Measurements from ENCODE around the gene ADM. TPM values are rescaled to one million over a fixed set of nuclear protein-coding genes. Genes with fewer than 3 reads are reported as not detected.
A peak's percentile ranks its signal among the peaks of the same experiment; 100 is the strongest.

The ADM gene
- total RNA-seq, 1 donor from 2014 or later, result 24.5 TPM

- ATAC-seq (peak; percentile 38), DNase-seq (peak; percentile 90)
- H3K27me3 ChIP-seq, result peaks cover 2% of the 10 kb centered on the region
- peaks cover 52% of the 10 kb centered on the region for H3K4me1 ChIP-seq
- H3K27ac ChIP-seq, result no peak overlapping the region
- H3K36me3 ChIP-seq, result no peaks in the 10 kb centered on the region
- no peaks in the 10 kb centered on the region for H3K9me3 ChIP-seq
- no peak overlapping the region for H3K4me3 ChIP-seq
- intact Hi-C loops (cut with DNase I), result loop anchor here (5.0 to 10.0 kb wide), 3 partner anchors 105 to 552 kb away; no protein-coding TSS in a partner anchor
- TF ChIP-seq CTCF (IDR thresholded peaks at IDR 0.05), result no peak
Observed at GRCh38 chr11:10309163-10310093, 4.6 kb downstream of the ADM start.

- intact Hi-C loops (cut with DNase I), result loop anchor here (10.0 kb wide), 1 partner anchor 336 kb away; no protein-coding TSS in a partner anchor
- H3K27ac ChIP-seq, result no peak overlapping the region
- H3K36me3 ChIP-seq, result no peaks in the 10 kb centered on the region
- H3K9me3 ChIP-seq, result no peaks in the 10 kb centered on the region
- no peak for TF ChIP-seq CTCF (IDR thresholded peaks at IDR 0.05)
- peaks cover 47% of the 10 kb centered on the region for H3K4me1 ChIP-seq
- ATAC-seq (no peak), DNase-seq (no peak)
- H3K4me3 ChIP-seq, result no peak overlapping the region
- H3K27me3 ChIP-seq, result peaks cover 2% of the 10 kb centered on the region
Observed at GRCh38 chr11:10310301-10310841, 5.5 kb downstream of the ADM start.

DNA sequence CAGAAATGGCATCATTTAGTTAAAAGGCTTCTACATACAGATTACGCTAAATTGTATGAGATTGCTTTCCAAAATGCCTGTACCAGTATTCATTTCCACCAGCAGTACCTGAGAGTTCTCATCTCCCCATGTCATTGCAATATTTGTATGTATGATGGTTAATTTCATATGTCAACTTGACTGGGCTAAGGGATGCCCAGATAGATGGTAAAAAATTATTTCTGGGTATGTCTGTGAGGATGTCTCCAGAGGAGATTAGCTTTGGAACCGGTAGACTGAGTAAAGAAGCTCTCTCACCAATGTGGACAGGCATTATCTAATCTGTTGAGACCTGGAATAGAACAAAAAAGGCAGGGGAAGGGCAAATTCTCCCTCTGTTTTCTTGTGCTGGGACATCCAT is 6.9 kb downstream of the ADM start:
- intact Hi-C loops (cut with DNase I), result loop anchor here (10.0 kb wide), 1 partner anchor 337 kb away; no protein-coding TSS in a partner anchor
- DNase-seq (no peak), ATAC-seq (no peak)
- Histone ChIP-seq H3K4me1 (peaks cover 33% of the 10 kb centered on the region), H3K36me3 (no peaks in the 10 kb centered on the region), H3K27me3 (no peaks in the 10 kb centered on the region), H3K27ac (no peak overlapping the region), H3K9me3 (no peaks in the 10 kb centered on the region), H3K4me3 (no peak overlapping the region)
- no peak for TF ChIP-seq CTCF (IDR thresholded peaks at IDR 0.05)

DNA sequence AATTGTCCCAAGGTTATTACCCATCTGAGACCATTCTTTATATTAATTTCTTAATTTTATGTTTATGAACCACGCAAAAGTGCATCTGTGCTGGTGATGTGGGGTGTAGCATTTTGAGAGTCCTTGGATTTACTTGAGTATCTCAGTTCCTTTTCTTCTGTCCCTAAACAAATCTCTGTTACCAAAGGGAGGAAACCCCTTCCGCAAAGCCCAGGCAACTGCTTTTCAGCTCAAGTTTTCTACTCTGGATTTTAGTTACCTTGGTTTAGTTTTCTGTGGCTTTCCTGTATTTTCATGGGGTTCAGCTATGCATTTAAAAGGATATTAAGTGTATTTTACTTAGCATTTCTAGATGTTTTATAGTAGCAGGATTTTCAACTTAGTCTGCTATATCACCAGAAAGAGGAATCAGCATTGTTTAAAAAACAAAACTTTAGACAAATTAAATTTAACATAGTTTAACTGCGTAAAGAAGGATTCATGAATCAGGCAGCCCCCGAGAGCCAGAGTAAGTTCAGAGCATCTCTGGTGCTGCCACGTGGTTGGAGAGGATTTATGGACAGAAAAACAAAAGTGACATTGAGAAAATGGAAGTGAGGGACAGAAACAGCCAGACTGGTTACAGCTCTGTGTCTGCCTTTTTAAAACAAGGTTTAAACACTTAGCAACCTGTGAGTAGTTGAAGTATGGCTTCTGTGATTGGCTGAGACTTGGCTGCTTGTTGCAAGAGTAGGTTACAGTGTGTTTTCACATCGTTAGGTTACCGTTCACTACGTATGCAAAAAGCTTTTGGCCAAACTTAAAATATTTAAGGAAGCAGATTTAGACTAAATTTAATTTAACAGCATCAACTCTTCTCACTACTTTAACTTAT is 9.6 kb downstream of the ADM start:
- ATAC-seq (peak; percentile 90), DNase-seq (no peak)
- no peak overlapping the region for H3K27ac ChIP-seq
- intact Hi-C loops (cut with DNase I), result loop anchor here (10.0 kb wide), 1 partner anchor 340 kb away; no protein-coding TSS in a partner anchor
- no peaks in the 10 kb centered on the region for H3K36me3 ChIP-seq
- no peaks in the 10 kb centered on the region for H3K9me3 ChIP-seq
- no peak for TF ChIP-seq CTCF (IDR thresholded peaks at IDR 0.05)
- no peak overlapping the region for H3K4me3 ChIP-seq
- no peaks in the 10 kb centered on the region for H3K27me3 ChIP-seq
- peaks cover 10% of the 10 kb centered on the region for H3K4me1 ChIP-seq

DNA sequence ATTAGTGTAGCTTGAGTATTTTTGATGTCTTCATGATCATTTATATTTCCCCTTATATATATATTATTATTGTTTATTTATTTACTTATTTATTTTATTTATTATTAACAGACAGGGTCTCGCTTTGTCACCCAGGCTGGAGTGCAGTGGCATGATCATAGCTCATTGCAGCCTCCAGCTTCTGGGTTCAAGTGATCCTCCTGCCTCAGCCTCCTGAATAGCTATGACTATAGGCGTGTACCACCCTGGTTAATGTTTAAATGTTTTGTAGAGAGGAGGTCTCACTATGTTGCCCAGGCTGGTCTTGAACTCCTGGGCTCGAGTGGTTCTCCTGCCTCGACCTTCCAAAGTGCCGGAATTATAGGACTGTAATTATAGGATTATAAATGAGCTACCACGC is 10.2 kb downstream of the ADM start:
- no peak for TF ChIP-seq CTCF (IDR thresholded peaks at IDR 0.05)
- ATAC-seq, result no peak
- intact Hi-C loops (cut with DNase I), result loop anchor here (10.0 kb wide), 1 partner anchor 340 kb away; no protein-coding TSS in a partner anchor
- H3K27me3 ChIP-seq, result no peaks in the 10 kb centered on the region
- no peak overlapping the region for H3K27ac ChIP-seq
- H3K36me3 ChIP-seq, result no peaks in the 10 kb centered on the region
- no peak overlapping the region for H3K4me3 ChIP-seq
- DNase-seq, result no peak
- no peaks in the 10 kb centered on the region for H3K9me3 ChIP-seq
- peaks cover 4% of the 10 kb centered on the region for H3K4me1 ChIP-seq
